IPS-NIHi11 (cell line): ENCODE results near the gene RUNX2.

ENCODE experiments used
- DNase-seq: peaks from one replicate; pipeline ENCODE4 v3.0.0; 2012; ENCODE audit warnings: mixed read lengths, low spot score

Gene RUNX2

DNA sequence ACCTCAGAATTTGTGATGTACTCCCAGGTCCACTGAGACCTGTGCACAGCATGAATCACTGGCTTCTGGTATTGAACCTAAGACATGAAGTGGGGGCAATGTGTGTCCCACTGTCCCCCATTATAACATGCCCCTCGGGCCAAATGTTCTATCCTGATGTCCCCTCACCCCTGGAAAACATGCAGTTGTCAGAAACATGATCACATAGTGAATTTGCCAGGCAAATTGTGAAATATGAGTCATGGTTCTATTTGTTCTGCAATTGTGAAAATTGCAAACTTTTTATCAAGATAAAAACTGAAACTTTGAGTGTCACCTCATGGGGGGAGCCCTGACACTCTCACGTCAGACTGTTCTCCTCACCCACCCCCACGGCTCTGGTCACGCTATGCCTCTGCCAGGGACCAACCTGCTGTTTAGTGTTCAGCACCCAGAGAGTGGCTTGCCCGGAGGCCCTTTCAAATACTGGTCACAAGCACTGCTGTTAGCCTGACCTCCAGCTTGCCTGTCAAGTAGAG, 382.2 kb downstream of the RUNX2 start:
- DNase-seq, result no peak

DNA sequence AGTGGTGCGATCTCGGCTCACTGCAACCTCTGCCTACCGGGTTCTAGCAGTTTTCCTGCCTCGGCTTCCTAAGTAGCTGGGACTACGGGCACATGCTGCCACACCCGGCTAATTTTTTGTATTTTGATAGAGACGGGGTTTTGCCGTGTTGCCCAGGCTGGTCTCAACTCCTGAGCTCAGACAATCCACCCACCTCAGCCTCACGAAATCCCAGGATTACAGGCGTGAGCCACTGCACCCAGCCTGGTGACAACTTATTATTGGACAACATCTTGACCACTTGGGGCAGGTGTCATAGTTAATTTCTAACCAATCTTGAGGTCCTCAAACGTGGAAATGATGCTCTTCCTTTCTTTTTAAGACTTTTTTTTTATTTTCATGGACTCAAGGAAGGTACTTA, 383.9 kb downstream of the RUNX2 start:
- DNase-seq, result no peak

DNA sequence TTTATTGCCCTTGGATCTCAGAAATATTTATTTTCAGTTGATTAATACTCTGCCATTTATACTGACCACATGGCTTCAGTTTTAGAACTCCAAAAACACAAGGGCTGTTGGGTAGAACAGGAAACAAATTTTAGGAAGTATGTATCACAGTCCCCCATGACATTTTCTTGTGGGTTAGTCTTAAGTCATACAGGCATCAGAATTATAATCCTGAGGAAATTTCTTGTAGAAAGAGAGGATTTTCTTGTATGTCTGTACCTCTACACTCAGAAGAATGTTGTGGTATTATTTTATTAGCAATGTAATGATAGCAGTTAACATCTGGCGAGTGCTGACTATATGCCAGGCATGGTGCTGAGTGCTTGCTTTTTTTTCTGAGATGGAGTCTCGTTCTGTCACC, 384.7 kb downstream of the RUNX2 start:
- no peak for DNase-seq
